Measurements from ENCODE around the gene MAD1L1.

GRCh38 chr7:2204446-2204845, 28.3 kb downstream of the MAD1L1 start:
- TF ChIP-seq EZH2 (IDR thresholded peaks at IDR 0.05) (no peak), POLR2AphosphoS5 (IDR thresholded peaks at IDR 0.05; ENCODE audit: borderline replicate concordance, low read depth, low read length) (no peak)
